Limb (tissue), 2 donors: ENCODE measurements around the gene SIL1.
"Not testable (repeated sequence)": the region's sequence is repeated elsewhere in the genome, so short reads cannot be mapped to it uniquely, and the experiment has no call there.

Source experiments
- DNase-seq, 2 donors: peaks; one replicate each; pipeline ENCODE4 v3.0.0-alpha.2; 2016; ENCODE audit errors: extremely low spot score in 2 of 2

Gene SIL1

GRCh38 chr5:139177281-139177680, 20.9 kb downstream of the SIL1 start:
- not testable (repeated sequence) for DNase-seq

GRCh38 chr5:139174382-139174781, 23.8 kb downstream of the SIL1 start:
- not testable (repeated sequence) for DNase-seq

GRCh38 chr5:139171779-139172404, 26.3 kb downstream of the SIL1 start:
- DNase-seq: no peak

GRCh38 chr5:139167952-139168720, 30.0 kb downstream of the SIL1 start:
- DNase-seq: no peak

- DNase-seq: no peak
Observed at GRCh38 chr5:139167533-139167932, 30.6 kb downstream of the SIL1 start.

- no peak for DNase-seq
Observed at GRCh38 chr5:139167063-139167462, 31.1 kb downstream of the SIL1 start.

GRCh38 chr5:139164897-139165296, 33.3 kb downstream of the SIL1 start:
- DNase-seq: not testable (repeated sequence)

- no peak for DNase-seq
Observed at GRCh38 chr5:139164020-139164419, 34.1 kb downstream of the SIL1 start.

- no peak for DNase-seq
Observed at GRCh38 chr5:139162448-139162847, 35.7 kb downstream of the SIL1 start.

- DNase-seq: no peak
Observed at GRCh38 chr5:139158791-139159190, 39.4 kb downstream of the SIL1 start.

- DNase-seq: no peak
Observed at GRCh38 chr5:139157556-139157955, 40.6 kb downstream of the SIL1 start.

- no peak for DNase-seq
Observed at GRCh38 chr5:139156814-139157213, 41.4 kb downstream of the SIL1 start.

- DNase-seq: no peak
Observed at GRCh38 chr5:139155333-139155732, 42.8 kb downstream of the SIL1 start.

- no peak for DNase-seq
Observed at GRCh38 chr5:139151902-139152301, 46.3 kb downstream of the SIL1 start.

GRCh38 chr5:139150367-139150999, 47.7 kb downstream of the SIL1 start:
- DNase-seq: no peak

GRCh38 chr5:139149477-139150199, 48.5 kb downstream of the SIL1 start:
- no peak for DNase-seq

GRCh38 chr5:139148986-139149385, 49.2 kb downstream of the SIL1 start:
- no peak for DNase-seq

GRCh38 chr5:139148306-139148705, 49.9 kb downstream of the SIL1 start:
- no peak for DNase-seq

GRCh38 chr5:139147483-139148087, 50.6 kb downstream of the SIL1 start:
- no peak for DNase-seq

GRCh38 chr5:139146809-139147482, 51.2 kb downstream of the SIL1 start:
- no peak for DNase-seq
